Measurements from ENCODE around the gene FKBP4. TPM values are rescaled to one million over a fixed set of nuclear protein-coding genes. Genes with fewer than 3 reads are reported as not detected.
A peak's percentile ranks its signal among the peaks of the same experiment; 100 is the strongest.

Gene FKBP4
- total RNA-seq, 4 donors from 2014 or later: 28.7 to 53.3 (median 36.7) TPM

- Histone ChIP-seq H3K27me3 (peaks cover 0 to 24% (median 0%) of the 10 kb centered on the region in 4 donors), H3K27ac (replicated peaks in 1 of 4) (no peak overlapping the region), H3K4me3 (peak overlapping the region; percentile 20 to 40 (median 36)), H3K9me3 (no peaks in the 10 kb centered on the region), H3K36me3 (peaks cover 0 to 32% (median 23%) of the 10 kb centered on the region in 4 donors), H3K4me1 (peaks cover 5 to 24% (median 17%) of the 10 kb centered on the region in 4 donors)
- DNase-seq (ENCODE audit: extremely low spot score): no peak
- no peak for TF ChIP-seq POLR2AphosphoS5 (IDR thresholded peaks at IDR 0.05)
- TF ChIP-seq EP300 (IDR thresholded peaks at IDR 0.05): no peak
- no peak for TF ChIP-seq CTCF (IDR thresholded peaks at IDR 0.05)
- TF ChIP-seq POLR2A (IDR thresholded peaks at IDR 0.05; ENCODE audit: low read depth): no peak
- 63% methylated on average over 9 of the region's 9 CpGs for WGBS
- intact Hi-C loops (cut with DNase I): no loop called here
Measured at GRCh38 chr12:2833810-2834209, 39.0 kb downstream of the FKBP4 start.

- 17% methylated on average over 24 of the region's 32 CpGs for WGBS
- peaks cover 5 to 24% (median 17%) of the 10 kb centered on the region in 4 donors for H3K4me1 ChIP-seq
- H3K9me3 ChIP-seq: no peaks in the 10 kb centered on the region
- no peak for DNase-seq (ENCODE audit: extremely low spot score)
- intact Hi-C loops (cut with DNase I): no loop called here
- peaks cover 0 to 27% (median 17%) of the 10 kb centered on the region in 4 donors for H3K36me3 ChIP-seq
- TF ChIP-seq POLR2A (IDR thresholded peaks at IDR 0.05; ENCODE audit: low read depth): no peak
- peak in 1 of 3 experiments; percentile 10 for TF ChIP-seq CTCF (IDR thresholded peaks at IDR 0.05)
- H3K27me3 ChIP-seq: peaks cover 0 to 24% (median 0%) of the 10 kb centered on the region in 4 donors
- H3K27ac ChIP-seq (replicated peaks in 1 of 4): peak within 1 kb of the TSS in 1 of 4 donors; percentile 13
- H3K4me3 ChIP-seq: peak within 1 kb of the TSS; percentile 20 to 40 (median 36)
Measured at GRCh38 chr12:2834581-2835491, 40.1 kb downstream of the FKBP4 start, which contains the start of gene NRIP2. Gene NRIP2 (minus strand): TSS chr12:2835035. CDS start chr12:2834983, 52 bp downstream.

- DNase-seq (ENCODE audit: extremely low spot score): no peak
- Histone ChIP-seq H3K36me3 (peaks cover 0 to 18% (median 8%) of the 10 kb centered on the region in 4 donors), H3K27me3 (peaks cover 0 to 24% (median 0%) of the 10 kb centered on the region in 4 donors), H3K4me1 (peaks cover 5 to 24% (median 17%) of the 10 kb centered on the region in 4 donors), H3K9me3 (no peaks in the 10 kb centered on the region), H3K4me3 (no peak overlapping the region), H3K27ac (replicated peaks in 1 of 4) (no peak overlapping the region)
- TF ChIP-seq CTCF (IDR thresholded peaks at IDR 0.05): no peak
- TF ChIP-seq POLR2AphosphoS5 (IDR thresholded peaks at IDR 0.05): no peak
- no peak for TF ChIP-seq POLR2A (IDR thresholded peaks at IDR 0.05; ENCODE audit: low read depth)
- TF ChIP-seq EP300 (IDR thresholded peaks at IDR 0.05): no peak
- intact Hi-C loops (cut with DNase I): no loop called here
- 76% methylated on average over 4 of the region's 4 CpGs for WGBS
Measured at GRCh38 chr12:2835691-2836403, 41.1 kb downstream of the FKBP4 start.

GRCh38 chr12:2836574-2836973, 41.8 kb downstream of the FKBP4 start:
- Histone ChIP-seq H3K27ac (replicated peaks in 1 of 4) (no peak overlapping the region), H3K27me3 (peaks cover 0 to 24% (median 0%) of the 10 kb centered on the region in 4 donors), H3K36me3 (peaks cover 0 to 20% (median 4%) of the 10 kb centered on the region in 4 donors), H3K4me1 (peaks cover 5 to 24% (median 17%) of the 10 kb centered on the region in 4 donors), H3K4me3 (no peak overlapping the region), H3K9me3 (no peaks in the 10 kb centered on the region)
- WGBS: 81% methylated on average over 8 of the region's 8 CpGs
- intact Hi-C loops (cut with DNase I): no loop called here
- DNase-seq (ENCODE audit: extremely low spot score): no peak
- no peak for TF ChIP-seq POLR2A (IDR thresholded peaks at IDR 0.05; ENCODE audit: low read depth)
- TF ChIP-seq EP300 (IDR thresholded peaks at IDR 0.05): no peak
- no peak for TF ChIP-seq CTCF (IDR thresholded peaks at IDR 0.05)
- no peak for TF ChIP-seq POLR2AphosphoS5 (IDR thresholded peaks at IDR 0.05)
